NCI-H1092 treated with DMSO at 0.1 percent for 48 hours (cell line): ENCODE results near the gene CLDN22.
A peak's percentile ranks its signal among the peaks of the same experiment; 100 is the strongest.

ENCODE experiments used
- DNase-seq: peaks from one replicate; lab custom pipeline; 2025; lab: John Stamatoyannopoulos, UW

The CLDN22 gene

GRCh38 chr4:183321516-183321915 is 1.4 kb upstream of the CLDN22 start:
- no peak for DNase-seq

DNA sequence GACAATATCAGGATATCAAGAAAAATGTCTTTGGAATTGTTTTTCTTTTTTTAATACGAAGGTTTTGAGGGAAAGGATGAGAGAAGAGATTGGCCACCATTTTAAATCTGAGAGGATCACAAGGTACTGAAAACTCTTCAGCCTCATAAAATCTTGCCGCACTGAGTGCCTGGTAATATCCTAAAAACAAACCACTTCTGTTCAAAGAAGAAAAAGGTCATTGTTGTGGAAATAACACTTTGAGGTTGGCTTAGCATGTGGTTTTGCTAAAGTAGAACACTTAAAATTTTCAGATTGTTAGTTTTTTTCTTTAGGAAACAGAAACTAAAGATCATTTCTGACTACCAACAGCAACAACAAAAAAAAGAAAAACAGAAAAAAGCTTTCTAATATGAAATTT is 1.0 kb upstream of the CLDN22 start:
- DNase-seq = no peak

DNA sequence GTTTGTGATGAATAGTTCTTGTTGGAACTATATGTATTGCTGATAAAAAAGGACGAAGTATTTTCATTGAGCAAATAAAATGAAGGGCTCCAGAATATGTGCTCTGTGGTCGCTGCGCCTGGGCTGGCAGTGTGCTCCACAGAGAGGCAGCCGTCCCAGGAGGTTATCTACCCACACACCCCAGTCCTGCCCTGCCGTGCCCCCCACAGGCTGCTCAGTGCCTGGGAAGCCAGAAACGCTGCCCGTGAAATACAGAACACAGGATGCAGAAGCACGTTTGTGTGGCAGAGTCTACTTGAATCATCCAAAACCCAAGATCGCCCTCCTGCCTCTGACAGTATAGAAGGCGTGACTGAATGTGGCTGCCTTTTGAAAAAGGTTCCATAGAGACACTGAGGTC is 1.4 kb downstream of the CLDN22 start:
- DNase-seq = no peak

DNA sequence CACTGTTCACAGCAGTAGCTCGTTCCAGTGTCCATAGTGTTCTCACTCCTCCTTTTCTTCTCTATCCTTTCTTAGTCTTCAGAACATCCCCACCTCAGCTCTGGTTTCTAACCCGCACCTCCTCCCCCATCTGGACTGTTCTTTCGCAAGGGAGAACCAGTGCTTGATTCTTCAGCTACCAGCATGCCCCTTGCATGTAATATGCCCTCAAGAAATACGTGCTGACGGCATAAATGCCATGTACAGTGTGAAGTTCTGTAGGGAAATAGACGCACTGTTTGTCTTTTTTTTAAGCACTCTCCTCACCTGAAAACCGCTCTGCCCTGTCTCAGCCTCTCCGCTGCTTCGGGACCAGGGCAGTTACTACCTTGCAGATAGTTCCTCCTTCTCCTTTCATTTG is 5.3 kb downstream of the CLDN22 start:
- DNase-seq = no peak

DNA sequence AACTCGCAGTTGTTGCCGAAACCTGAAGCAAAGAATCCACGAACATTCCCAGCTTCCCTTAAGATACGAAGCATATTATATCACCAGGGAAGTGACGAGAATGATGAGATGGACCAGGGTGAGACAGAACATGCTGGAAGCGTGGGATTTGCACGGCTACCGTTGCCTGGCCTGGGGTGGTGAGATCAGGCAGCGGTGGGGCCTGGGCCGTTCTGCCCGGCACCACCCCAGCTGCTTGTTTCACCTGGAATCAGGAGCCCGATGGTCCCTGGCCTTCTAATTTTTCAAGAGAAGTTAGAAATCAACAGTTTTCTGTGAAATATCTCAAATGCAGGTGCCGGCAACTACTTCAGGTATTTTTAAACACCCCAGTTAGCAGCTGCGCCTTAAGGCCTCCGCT is 5.7 kb downstream of the CLDN22 start:
- no peak for DNase-seq

DNA sequence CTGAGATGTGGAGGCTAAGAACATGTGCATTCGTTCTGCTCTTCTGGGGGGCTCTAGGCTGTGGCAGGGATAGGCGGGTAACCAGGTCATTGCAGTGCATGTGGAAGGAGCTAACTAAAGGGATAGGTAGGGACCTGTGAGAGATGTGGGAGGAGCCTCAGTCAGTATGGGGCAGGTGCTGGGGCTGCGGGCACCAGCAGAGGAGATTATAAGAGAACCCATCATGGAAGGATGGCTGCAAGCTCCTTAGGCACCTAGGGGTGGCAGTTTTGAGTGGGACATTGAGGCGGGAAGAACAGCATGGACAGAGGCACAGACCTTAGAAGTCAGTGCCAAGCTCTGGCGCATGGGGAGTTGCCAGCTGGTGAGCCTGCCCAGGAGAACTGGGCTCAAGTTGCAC is 7.2 kb downstream of the CLDN22 start:
- no peak for DNase-seq

GRCh38 chr4:183306811-183307210 is 13.3 kb downstream of the CLDN22 start:
- peak; percentile 61 for DNase-seq

DNA sequence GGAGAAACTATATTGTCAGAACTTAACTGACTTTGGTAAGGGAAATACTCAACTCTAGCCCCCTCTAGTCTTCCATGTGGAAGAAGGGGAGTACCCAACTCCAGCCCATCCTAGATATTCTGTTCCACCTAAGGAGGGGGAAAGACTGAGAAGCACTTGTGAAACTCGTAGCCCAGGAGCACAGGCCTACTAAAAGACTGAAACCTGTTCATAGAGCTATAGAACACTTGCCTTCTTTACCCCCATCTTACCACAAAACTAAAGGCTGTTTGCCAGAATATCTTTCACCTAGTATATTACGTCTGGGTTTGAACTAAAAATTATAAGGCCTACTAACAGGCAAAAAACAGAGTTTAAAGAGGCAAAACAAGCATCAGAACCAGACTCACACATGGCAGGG is 15.5 kb downstream of the CLDN22 start:
- no peak for DNase-seq

DNA sequence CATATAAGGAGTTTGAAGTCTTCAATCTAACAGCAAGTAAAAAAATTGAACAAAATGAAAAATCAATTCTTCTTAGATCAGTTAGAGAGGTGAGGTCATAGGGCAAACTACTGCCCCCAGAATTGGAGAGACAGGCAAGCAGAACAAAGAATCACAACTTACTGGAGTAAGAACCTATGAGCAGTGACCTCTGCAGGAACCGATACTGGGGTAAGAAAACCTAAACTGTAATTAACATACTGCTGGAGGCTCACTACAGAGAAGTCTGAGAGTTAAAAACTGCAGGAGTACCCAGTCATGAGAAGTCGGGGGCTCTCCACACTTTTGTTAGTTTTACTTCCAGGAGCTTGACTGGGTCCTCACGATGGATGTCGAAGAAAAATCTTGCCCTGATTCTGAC is 16.0 kb downstream of the CLDN22 start:
- no peak for DNase-seq

DNA sequence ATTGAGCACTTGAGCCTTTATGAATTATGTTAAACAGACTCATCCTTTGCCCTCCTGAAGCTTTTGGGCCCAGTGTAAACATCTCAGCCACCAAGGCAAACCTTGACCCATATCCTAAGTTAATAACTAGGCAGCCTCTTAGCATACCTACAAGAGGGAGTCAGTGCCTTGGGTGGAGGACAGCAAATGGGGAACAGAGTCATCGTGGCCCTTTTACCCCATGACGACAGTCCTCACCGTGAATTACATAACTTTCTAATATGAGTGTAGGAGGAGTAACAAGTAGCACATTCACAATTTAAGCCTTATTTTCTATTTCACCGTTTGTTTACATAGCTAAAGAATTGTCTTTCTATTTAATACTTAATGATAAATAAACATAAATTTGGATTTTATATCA is 16.8 kb downstream of the CLDN22 start:
- DNase-seq = no peak

- no peak for DNase-seq
Observed at GRCh38 chr4:183300655-183301054, 19.4 kb downstream of the CLDN22 start.

DNA sequence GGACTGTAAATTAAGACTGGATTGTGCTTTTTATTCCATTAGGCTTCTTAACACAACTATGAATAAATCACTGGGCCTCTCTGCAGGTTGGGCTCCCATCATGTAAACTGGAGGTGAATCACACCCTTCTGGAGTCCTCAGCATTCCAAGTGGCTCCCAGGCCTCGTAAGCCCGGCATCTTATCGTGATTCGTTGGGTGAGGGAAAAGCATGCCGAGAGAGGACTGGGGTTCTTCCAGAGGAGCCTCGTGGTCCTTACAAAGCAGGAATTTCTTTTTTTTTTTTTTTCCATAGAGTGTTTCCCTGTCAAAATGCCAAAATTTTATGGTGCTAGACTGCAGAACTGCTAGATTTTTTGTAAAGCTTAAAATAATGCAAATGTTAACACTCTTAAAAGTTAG is 20.0 kb downstream of the CLDN22 start:
- no peak for DNase-seq

DNA sequence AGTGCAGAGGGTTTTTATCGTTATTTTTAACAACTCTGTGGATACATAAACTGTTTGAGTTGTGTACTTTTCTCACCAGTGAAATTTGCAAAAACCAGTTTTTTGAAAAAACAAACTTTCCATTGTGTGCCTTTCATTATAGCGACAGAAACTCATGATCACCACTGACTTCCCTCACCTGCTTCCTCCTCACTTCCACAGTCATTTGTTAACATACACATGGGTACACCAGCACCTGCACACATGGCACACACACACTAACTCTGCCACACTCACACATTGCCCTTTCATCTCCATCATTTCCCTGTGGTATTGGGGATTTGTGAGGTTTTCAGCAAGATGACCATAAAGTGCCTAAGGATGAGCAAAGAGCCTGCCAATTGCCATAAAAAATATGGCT is 20.6 kb downstream of the CLDN22 start:
- no peak for DNase-seq

DNA sequence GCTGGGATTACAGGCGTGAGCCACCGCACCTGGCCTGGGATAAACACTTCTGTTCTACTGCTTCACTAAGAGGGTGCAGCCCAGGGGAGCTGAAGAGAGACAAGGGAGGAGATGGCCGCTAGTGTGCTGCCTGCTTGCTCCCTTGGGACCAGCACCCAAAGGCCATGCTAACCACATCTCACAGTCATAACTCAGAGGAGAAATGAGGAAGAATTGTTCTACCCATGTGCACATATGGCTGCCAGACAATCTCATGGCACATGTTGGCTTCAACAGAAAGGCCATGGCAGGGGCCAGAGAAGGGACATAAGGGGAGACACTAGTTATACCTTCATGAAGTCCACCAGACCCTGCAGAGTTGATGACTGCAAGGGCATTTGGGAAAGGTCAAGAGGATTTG is 22.4 kb downstream of the CLDN22 start:
- DNase-seq = no peak

- no peak for DNase-seq
Observed at GRCh38 chr4:183295711-183296110, 24.4 kb downstream of the CLDN22 start.

GRCh38 chr4:183291070-183291469 is 29.0 kb downstream of the CLDN22 start:
- peak; percentile 51 for DNase-seq

GRCh38 chr4:183289688-183290087 is 30.4 kb downstream of the CLDN22 start:
- no peak for DNase-seq

DNA sequence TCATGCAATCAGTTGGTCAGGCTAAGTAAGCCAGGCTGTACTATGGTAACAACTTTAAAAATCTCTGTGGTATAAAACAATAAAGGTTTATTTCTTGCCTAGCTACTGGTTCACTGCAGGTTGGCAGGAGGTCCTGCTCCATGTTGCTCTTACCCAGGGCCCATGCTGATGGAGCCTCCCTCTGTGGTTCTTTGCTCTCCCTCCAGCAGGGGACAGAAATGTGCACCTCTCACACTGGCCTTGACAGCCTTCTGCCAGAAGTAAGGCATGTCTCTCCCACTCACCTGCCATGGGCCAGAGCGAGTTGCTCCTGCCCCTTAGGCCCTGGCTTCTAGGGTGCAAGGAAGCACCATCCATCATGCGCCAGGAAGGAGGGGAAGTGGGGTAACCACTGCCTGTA is 31.1 kb downstream of the CLDN22 start:
- DNase-seq = no peak

DNA sequence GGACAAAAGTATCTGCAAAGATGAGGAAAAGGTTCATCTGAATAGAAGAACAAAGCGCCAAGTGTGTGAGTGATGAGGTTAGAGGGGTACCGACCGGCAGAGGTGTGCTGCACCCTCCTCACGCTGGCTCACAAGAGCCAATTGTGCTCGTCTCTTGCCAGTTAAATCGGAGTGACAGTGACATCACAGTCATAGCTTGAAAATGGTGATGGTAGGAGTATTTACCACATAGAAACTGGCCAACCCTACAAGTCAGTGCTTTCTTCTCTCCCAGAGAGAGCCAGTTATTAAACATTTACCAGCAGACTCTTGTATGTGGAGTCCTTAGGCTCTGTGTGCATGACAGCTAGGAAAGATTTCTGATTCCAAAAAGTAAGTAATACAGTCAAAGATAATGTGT is 32.4 kb downstream of the CLDN22 start:
- no peak for DNase-seq

DNA sequence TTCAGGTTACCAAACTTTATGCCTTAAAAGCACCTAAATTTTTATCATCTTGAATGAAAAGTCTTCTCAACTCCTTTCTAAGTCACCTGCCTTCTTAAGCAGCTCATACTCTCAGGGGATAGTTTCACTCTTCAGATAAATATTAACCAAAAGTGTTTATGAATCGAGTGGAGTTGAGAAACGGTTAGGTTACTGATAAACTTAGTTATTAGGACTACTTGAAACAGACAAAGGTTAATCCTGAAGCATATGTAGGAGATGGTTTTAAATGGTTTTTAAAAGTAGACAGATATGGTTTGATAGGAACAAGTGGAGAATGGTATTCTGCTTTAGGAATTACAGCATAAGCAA is 32.8 kb downstream of the CLDN22 start:
- no peak for DNase-seq

- DNase-seq = no peak
Observed at GRCh38 chr4:183286590-183287308, 33.3 kb downstream of the CLDN22 start.

- DNase-seq = no peak
Observed at GRCh38 chr4:183285886-183286285, 34.2 kb downstream of the CLDN22 start.

- DNase-seq = no peak
Observed at GRCh38 chr4:183284965-183285364, 35.1 kb downstream of the CLDN22 start.

GRCh38 chr4:183284258-183284785 is 35.8 kb downstream of the CLDN22 start:
- DNase-seq = peak; percentile 50
